ENCODE data around the gene CLDN19.
"Not testable (repeated sequence)": the region's sequence is repeated elsewhere in the genome, so short reads cannot be mapped to it uniquely, and the experiment has no call there.

The CLDN19 gene

DNA sequence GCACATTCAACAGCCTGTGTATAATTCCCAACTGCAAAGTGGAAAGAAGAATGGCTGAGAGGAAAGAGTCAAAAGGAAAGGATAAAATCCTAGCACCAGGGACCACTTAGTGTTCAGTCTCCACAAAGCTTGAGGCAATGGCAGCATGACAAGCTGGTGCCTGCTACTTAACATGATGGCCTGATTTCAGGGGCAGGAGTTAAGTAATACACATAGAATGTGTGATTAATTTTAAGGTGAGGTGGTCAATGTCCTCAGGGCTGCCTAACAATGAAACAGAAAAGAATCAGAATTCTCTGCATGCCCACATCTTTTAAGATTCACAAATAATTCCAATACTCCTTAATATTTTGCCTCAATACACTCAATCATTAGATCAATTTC is 17.8 kb upstream of the CLDN19 start:
- TF ChIP-seq, protein P1, sequence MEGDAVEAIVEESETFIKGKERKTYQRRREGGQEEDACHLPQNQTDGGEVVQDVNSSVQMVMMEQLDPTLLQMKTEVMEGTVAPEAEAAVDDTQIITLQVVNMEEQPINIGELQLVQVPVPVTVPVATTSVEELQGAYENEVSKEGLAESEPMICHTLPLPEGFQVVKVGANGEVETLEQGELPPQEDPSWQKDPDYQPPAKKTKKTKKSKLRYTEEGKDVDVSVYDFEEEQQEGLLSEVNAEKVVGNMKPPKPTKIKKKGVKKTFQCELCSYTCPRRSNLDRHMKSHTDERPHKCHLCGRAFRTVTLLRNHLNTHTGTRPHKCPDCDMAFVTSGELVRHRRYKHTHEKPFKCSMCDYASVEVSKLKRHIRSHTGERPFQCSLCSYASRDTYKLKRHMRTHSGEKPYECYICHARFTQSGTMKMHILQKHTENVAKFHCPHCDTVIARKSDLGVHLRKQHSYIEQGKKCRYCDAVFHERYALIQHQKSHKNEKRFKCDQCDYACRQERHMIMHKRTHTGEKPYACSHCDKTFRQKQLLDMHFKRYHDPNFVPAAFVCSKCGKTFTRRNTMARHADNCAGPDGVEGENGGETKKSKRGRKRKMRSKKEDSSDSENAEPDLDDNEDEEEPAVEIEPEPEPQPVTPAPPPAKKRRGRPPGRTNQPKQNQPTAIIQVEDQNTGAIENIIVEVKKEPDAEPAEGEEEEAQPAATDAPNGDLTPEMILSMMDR (IDR thresholded peaks at IDR 0.05; ENCODE audit: low read depth, low read length), result no peak
- no peak for TF ChIP-seq EZH2phosphoT487 (IDR thresholded peaks at IDR 0.05; ENCODE audit: low read depth)
- H3K27ac ChIP-seq (ENCODE audit: low read length), result no peak overlapping the region
- no peak overlapping the region for H3K9ac ChIP-seq (ENCODE audit: low read length)
- H3K79me2 ChIP-seq (ENCODE audit: low read length), result no peaks in the 10 kb centered on the region
- peaks cover 2% of the 10 kb centered on the region for H3K36me3 ChIP-seq (replicated peaks; ENCODE audit: low read depth, low read length)
- H3K27me3 ChIP-seq (ENCODE audit: low read depth, low read length), result no peaks in the 10 kb centered on the region
- no peak overlapping the region for H2AFZ ChIP-seq (ENCODE audit: low read depth, low read length)
- no peaks in the 10 kb centered on the region for H3K4me1 ChIP-seq (ENCODE audit: low read length)
- H4K20me1 ChIP-seq (ENCODE audit: insufficient read depth, low read length), result no peaks in the 10 kb centered on the region
- H3K9me3 ChIP-seq (ENCODE audit: insufficient read depth, low read length), result no peaks in the 10 kb centered on the region
- H3K4me2 ChIP-seq (ENCODE audit: low read length), result no peak overlapping the region
- no peak overlapping the region for H3K4me3 ChIP-seq (ENCODE audit: low read length)

DNA sequence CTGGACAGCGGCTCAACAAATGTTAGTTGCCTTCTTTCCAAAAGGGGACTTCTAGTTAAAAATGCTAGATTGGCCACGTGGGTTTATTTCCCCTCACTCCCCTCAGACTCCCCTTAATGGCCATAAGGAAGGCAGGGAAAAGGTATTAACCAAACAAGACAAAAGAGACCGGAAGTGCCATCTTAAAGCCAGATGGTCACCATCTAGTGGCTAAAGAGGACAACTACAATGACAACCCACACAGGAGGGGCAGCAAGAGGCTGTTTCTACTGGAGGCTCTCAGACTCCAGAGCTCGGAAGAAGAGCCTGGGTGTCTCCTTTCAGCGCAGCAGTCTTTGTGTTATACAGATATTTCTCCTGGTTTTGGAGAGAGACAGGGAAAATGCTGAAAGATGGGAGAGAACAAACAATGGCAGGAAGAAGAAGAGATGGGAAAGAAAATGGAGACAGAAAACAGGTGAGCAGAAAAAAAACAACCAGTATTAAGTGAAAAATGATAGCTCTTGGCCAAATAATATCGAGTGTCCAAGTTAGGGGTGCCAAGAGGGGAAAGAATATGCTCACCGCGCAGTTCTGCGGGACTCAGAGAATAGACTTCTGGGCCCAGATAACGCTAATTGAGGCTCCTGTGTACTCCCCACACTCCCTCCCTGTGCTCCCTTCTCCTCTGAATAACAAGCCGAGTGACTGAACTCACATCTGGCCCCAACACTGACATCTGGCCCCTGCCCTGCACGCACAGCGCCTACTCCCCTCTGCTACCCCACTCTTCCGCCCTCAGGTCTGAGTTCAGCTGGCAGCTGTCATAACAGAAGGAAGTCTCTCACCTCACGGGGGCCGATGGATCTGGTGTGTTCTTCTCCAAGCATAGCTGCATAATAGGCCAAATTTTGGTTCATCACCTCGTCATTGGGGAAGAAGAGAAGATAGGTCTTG is 17.2 kb upstream of the CLDN19 start:
- H3K36me3 ChIP-seq (replicated peaks; ENCODE audit: low read depth, low read length), result peaks cover 9% of the 10 kb centered on the region
- H4K20me1 ChIP-seq (ENCODE audit: insufficient read depth, low read length), result no peaks in the 10 kb centered on the region
- H3K4me1 ChIP-seq (ENCODE audit: low read length), result no peaks in the 10 kb centered on the region
- H2AFZ ChIP-seq (ENCODE audit: low read depth, low read length), result no peak overlapping the region
- TF ChIP-seq, protein P1 (IDR thresholded peaks at IDR 0.05; ENCODE audit: low read depth, low read length), result peak; percentile 52
- no peak for TF ChIP-seq EZH2phosphoT487 (IDR thresholded peaks at IDR 0.05; ENCODE audit: low read depth)
- no peaks in the 10 kb centered on the region for H3K79me2 ChIP-seq (ENCODE audit: low read length)
- no peak overlapping the region for H3K4me2 ChIP-seq (ENCODE audit: low read length)
- H3K9me3 ChIP-seq (ENCODE audit: insufficient read depth, low read length), result no peaks in the 10 kb centered on the region
- no peaks in the 10 kb centered on the region for H3K27me3 ChIP-seq (ENCODE audit: low read depth, low read length)
- no peak overlapping the region for H3K4me3 ChIP-seq (ENCODE audit: low read length)
- no peak overlapping the region for H3K27ac ChIP-seq (ENCODE audit: low read length)
- H3K9ac ChIP-seq (ENCODE audit: low read length), result no peak overlapping the region

DNA sequence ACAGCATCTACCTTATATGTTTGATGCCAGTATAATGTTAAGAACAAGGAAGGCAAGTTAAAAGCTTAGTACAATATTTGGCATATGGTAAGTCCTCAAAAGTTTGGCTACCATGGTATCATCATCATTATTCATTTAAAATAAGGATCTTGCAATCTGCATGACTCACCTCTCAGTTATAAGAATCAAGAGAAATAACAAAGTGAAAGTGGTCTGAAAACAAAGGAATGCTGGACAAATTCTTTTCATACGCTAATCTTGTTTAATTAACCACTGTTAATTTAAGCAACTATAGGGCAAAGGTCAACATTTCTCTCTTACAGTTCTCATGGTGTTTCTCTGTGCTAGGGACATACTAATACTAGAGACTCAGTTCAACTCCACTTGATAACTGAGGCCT is 13.0 kb upstream of the CLDN19 start:
- Histone ChIP-seq H3K27ac (ENCODE audit: low read length) (no peak overlapping the region), H2AFZ (ENCODE audit: low read depth, low read length) (no peak overlapping the region), H3K9me3 (ENCODE audit: insufficient read depth, low read length) (no peaks in the 10 kb centered on the region), H3K9ac (ENCODE audit: low read length) (no peak overlapping the region), H3K36me3 (replicated peaks; ENCODE audit: low read depth, low read length) (peaks cover 20% of the 10 kb centered on the region), H3K4me3 (ENCODE audit: low read length) (no peak overlapping the region), H3K79me2 (ENCODE audit: low read length) (no peaks in the 10 kb centered on the region), H3K4me1 (ENCODE audit: low read length) (no peaks in the 10 kb centered on the region), H3K4me2 (ENCODE audit: low read length) (no peak overlapping the region), H3K27me3 (ENCODE audit: low read depth, low read length) (no peaks in the 10 kb centered on the region), H4K20me1 (ENCODE audit: insufficient read depth, low read length) (no peaks in the 10 kb centered on the region)
- TF ChIP-seq, protein P1 (IDR thresholded peaks at IDR 0.05; ENCODE audit: low read depth, low read length), result no peak

DNA sequence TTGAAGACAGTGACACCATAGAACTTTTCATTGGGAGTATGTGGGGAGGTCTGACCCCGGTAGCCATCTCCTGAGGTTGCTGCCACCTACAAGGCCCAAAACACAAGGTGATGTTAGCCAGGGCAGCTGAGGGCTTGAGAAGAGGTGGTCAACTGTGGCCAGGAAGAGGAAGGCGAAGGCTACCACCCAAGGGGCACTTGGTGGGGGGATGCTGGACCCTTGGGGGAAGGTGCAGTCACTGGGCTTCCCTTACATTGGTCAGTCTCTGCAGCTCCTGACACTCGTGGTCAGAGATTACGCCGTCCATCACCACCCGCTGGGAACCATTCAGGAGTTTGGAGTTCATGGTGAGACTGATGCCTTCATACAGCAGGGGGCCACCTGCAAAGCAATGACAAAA is 12.2 kb upstream of the CLDN19 start:
- H3K9ac ChIP-seq (ENCODE audit: low read length), result no peak overlapping the region
- H3K4me1 ChIP-seq (ENCODE audit: low read length), result no peaks in the 10 kb centered on the region
- H3K27me3 ChIP-seq (ENCODE audit: low read depth, low read length), result no peaks in the 10 kb centered on the region
- peaks cover 20% of the 10 kb centered on the region for H3K36me3 ChIP-seq (replicated peaks; ENCODE audit: low read depth, low read length)
- H3K27ac ChIP-seq (ENCODE audit: low read length), result no peak overlapping the region
- H3K9me3 ChIP-seq (ENCODE audit: insufficient read depth, low read length), result no peaks in the 10 kb centered on the region
- H2AFZ ChIP-seq (ENCODE audit: low read depth, low read length), result no peak overlapping the region
- no peak for TF ChIP-seq EZH2phosphoT487 (IDR thresholded peaks at IDR 0.05; ENCODE audit: low read depth)
- TF ChIP-seq, protein P1 (IDR thresholded peaks at IDR 0.05; ENCODE audit: low read depth, low read length), result no peak
- no peaks in the 10 kb centered on the region for H3K79me2 ChIP-seq (ENCODE audit: low read length)
- no peaks in the 10 kb centered on the region for H4K20me1 ChIP-seq (ENCODE audit: insufficient read depth, low read length)
- no peak overlapping the region for H3K4me2 ChIP-seq (ENCODE audit: low read length)
- H3K4me3 ChIP-seq (ENCODE audit: low read length), result no peak overlapping the region

DNA sequence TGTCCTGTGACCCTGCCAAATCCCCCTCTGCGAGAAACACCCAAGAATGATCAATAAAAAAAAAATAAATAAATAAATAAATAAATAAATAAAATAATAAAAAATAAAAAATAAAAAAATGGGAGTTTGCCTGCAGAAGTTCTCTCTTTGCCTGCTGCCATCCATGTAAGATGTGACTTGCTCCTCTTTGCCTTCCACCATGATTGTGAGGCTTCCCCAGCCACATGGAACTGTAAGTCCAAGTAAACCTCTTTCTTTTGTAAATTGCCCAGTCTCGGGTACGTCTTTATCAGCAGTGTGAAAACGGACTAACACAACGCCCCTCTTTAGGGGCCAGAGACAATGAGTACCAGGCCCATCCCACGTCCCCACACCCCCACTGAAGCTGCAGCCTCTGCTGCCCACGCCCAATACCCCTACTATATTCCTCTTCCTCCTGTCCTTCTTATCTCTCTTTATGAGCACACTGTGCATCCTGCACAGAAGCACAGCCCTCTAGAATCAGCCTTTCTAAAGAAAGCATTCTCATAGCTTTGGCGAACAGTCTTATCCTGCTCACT is 11.6 kb upstream of the CLDN19 start:
- not testable (repeated sequence) for H3K27ac ChIP-seq (ENCODE audit: low read length); H3K4me2 ChIP-seq (ENCODE audit: low read length); H3K9me3 ChIP-seq (ENCODE audit: insufficient read depth, low read length); H3K4me1 ChIP-seq (ENCODE audit: low read length); H3K79me2 ChIP-seq (ENCODE audit: low read length); H3K9ac ChIP-seq (ENCODE audit: low read length); H2AFZ ChIP-seq (ENCODE audit: low read depth, low read length); H4K20me1 ChIP-seq (ENCODE audit: insufficient read depth, low read length); H3K27me3 ChIP-seq (ENCODE audit: low read depth, low read length); H3K4me3 ChIP-seq (ENCODE audit: low read length)
- H3K36me3 ChIP-seq (replicated peaks; ENCODE audit: low read depth, low read length), result peaks cover 20% of the 10 kb centered on the region

Measured in OCI-LY3 (cell line).